IMR-90 (cell line): Measurements from ENCODE around the gene EP300. TPM values are rescaled to one million over a fixed set of nuclear protein-coding genes. Genes with fewer than 3 reads are reported as not detected.
"Not testable (repeated sequence)": the region's sequence is repeated elsewhere in the genome, so short reads cannot be mapped to it uniquely, and the experiment has no call there.

Source experiments
- ATAC-seq: fragments of 200-7000 bp; cut with Tn5 transposase; 2 replicates; pipeline ENCODE4 v1.9.1; 2020; ENCODE audit warnings: low read depth, mild to moderate bottlenecking, moderate library complexity
- BruUV-seq: library from RNA; stranded (reverse); fragments of 400-500 nt; replicated peaks from 2 replicates; lab custom pipeline; 2021; lab: Mats Ljungman, UMichigan
- CTCF ChIA-PET: fragments of 300-600 bp; formaldehyde crosslinking; extraction: SDS; loops from one replicate; lab custom pipeline; 2021; ENCODE audit warnings: antibody characterized with exemption; lab: Yijun Ruan, JAX
- POLR2A ChIA-PET: fragments of 300-600 bp; sonication (Branson Sonifier 250); formaldehyde crosslinking; loops from one replicate; lab custom pipeline; 2022; ENCODE audit warnings: antibody characterized with exemption; ENCODE audit not compliant: unreplicated experiment; lab: Charles Lee
- DNase-seq: peaks from one replicate; pipeline ENCODE4 v3.0.0; 2013
- H2AFZ ChIP-seq: replicated peaks from 2 replicates; pipeline ENCODE3; 2013; ENCODE audit warnings: low read length, mild to moderate bottlenecking; ENCODE audit not compliant: poor library complexity
- H2AK5ac ChIP-seq: 2 replicates; pipeline ENCODE4 v1.6.1; 2013; ENCODE audit warnings: low read depth, low read length, inconsistent platforms
- H2AK9ac ChIP-seq: replicated peaks from 2 replicates; pipeline ENCODE3; 2013; ENCODE audit warnings: mild to moderate bottlenecking, low read depth, low read length, moderate library complexity; ENCODE audit not compliant: poor library complexity
- H2BK120ac ChIP-seq: 2 replicates; pipeline ENCODE4 v1.6.1; 2013; ENCODE audit warnings: low read depth, low read length, inconsistent platforms
- H2BK15ac ChIP-seq: 3 replicates; pipeline ENCODE4 v1.6.1; 2013; ENCODE audit warnings: low read depth, low read length, inconsistent platforms
- H2BK20ac ChIP-seq: 2 replicates; pipeline ENCODE4 v1.6.1; 2013; ENCODE audit warnings: low read depth, mild to moderate bottlenecking, inconsistent platforms, low read length, moderate library complexity
- H2BK5ac ChIP-seq: 2 replicates; pipeline ENCODE4 v1.6.1; 2013; ENCODE audit warnings: mild to moderate bottlenecking, low read depth, low read length, inconsistent platforms; ENCODE audit not compliant: poor library complexity, severe bottlenecking
- H3K14ac ChIP-seq: replicated peaks from 2 replicates; pipeline ENCODE4 v1.6.1; 2013; ENCODE audit warnings: low read depth, low read length, inconsistent platforms
- H3K18ac ChIP-seq: 2 replicates; pipeline ENCODE4 v1.6.1; 2013; ENCODE audit warnings: low read depth, low read length, control low read depth
- H3K23ac ChIP-seq: 2 replicates; pipeline ENCODE4 v1.6.1; 2013; ENCODE audit warnings: low read depth, low read length, inconsistent platforms
- H3K27ac ChIP-seq: 2 replicates; pipeline ENCODE4 v1.5.1; 2013; ENCODE audit warnings: mild to moderate bottlenecking, control low read depth, low read length; ENCODE audit not compliant: insufficient read depth
- H3K27me3 ChIP-seq: 2 replicates; pipeline ENCODE4 v1.6.1; 2013; ENCODE audit warnings: low read length; ENCODE audit not compliant: control insufficient read depth, insufficient read depth
- H3K36me3 ChIP-seq: 2 replicates; pipeline ENCODE4 v1.6.1; 2013; ENCODE audit warnings: low read length, mixed read lengths; ENCODE audit not compliant: control insufficient read depth, insufficient read depth
- H3K4ac ChIP-seq: 2 replicates; pipeline ENCODE4 v1.6.1; 2013; ENCODE audit warnings: low read depth, low read length, inconsistent platforms
- H3K4me1 ChIP-seq: 2 replicates; pipeline ENCODE4 v1.6.1; 2013; ENCODE audit warnings: low read length, mixed read lengths; ENCODE audit not compliant: control insufficient read depth, insufficient read depth
- H3K4me2 ChIP-seq: 2 replicates; pipeline ENCODE4 v1.6.1; 2013; ENCODE audit warnings: low read depth, mild to moderate bottlenecking, control low read depth, low read length, moderate library complexity
- H3K4me3 ChIP-seq: 2 replicates; pipeline ENCODE4 v1.5.1; 2013; ENCODE audit warnings: low read depth, mild to moderate bottlenecking, control low read depth, low read length, moderate library complexity; ENCODE audit not compliant: insufficient read depth
- H3K56ac ChIP-seq: 2 replicates; pipeline ENCODE4 v1.6.1; 2013; ENCODE audit warnings: low read length, inconsistent platforms; ENCODE audit not compliant: insufficient read depth; ENCODE audit errors: extremely low read depth
- H3K79me1 ChIP-seq, 2 experiments: 2 replicates each; pipeline ENCODE4 v1.6.1; 2013; ENCODE audit warnings: low read length in 2 of 2, inconsistent platforms in 1 of 2, low read depth in 1 of 2
- H3K9ac ChIP-seq: 2 replicates; pipeline ENCODE4 v1.6.1; 2013; ENCODE audit warnings: low read depth, low read length, control low read depth
- H3K9me1 ChIP-seq: 2 replicates; pipeline ENCODE4 v1.6.1; 2013; ENCODE audit warnings: low read length, inconsistent platforms; ENCODE audit not compliant: insufficient read depth
- H3K9me3 ChIP-seq: 2 replicates; pipeline ENCODE4 v1.6.1; 2013; ENCODE audit warnings: low read length; ENCODE audit not compliant: control insufficient read depth, insufficient read depth
- H4K20me1 ChIP-seq: 2 replicates; pipeline ENCODE4 v1.6.1; 2013; ENCODE audit warnings: low read length, inconsistent platforms; ENCODE audit not compliant: insufficient read depth
- H4K5ac ChIP-seq: 2 replicates; pipeline ENCODE4 v1.6.1; 2013; ENCODE audit warnings: mild to moderate bottlenecking, low read depth, low read length, control low read depth
- H4K8ac ChIP-seq, 2 experiments: 2 replicates each; pipeline ENCODE4 v1.6.1; 2013; ENCODE audit warnings: low read depth in 2 of 2, low read length in 2 of 2, control low read depth in 1 of 2, inconsistent platforms in 1 of 2
- H4K91ac ChIP-seq: 2 replicates; pipeline ENCODE4 v1.6.1; 2013; ENCODE audit warnings: low read depth, low read length, inconsistent platforms; ENCODE audit not compliant: insufficient read depth
- CEBPB ChIP-seq: IDR thresholded peaks from 2 replicates; pipeline ENCODE4 v1.6.1; 2012; ENCODE audit warnings: low read depth, low read length, improper control_type of control experiment
- CHD1 ChIP-seq: IDR thresholded peaks from 2 replicates; pipeline ENCODE4 v1.6.1; 2012; ENCODE audit warnings: low read depth, low read length, improper control_type of control experiment
- NFE2L2 ChIP-seq: fragments of 150-350 bp; IDR thresholded peaks from 2 replicates; pipeline ENCODE4 v1.6.1; 2016; ENCODE audit warnings: low read depth, mild to moderate bottlenecking, low read length
- RFX5 ChIP-seq: IDR thresholded peaks from 2 replicates; pipeline ENCODE4 v1.8.0; 2012; ENCODE audit warnings: low read depth, mild to moderate bottlenecking, low read length, moderate library complexity
- USF2 ChIP-seq: fragments of 150-350 bp; IDR thresholded peaks from 2 replicates; pipeline ENCODE4 v1.6.1; 2017; ENCODE audit warnings: mild to moderate bottlenecking, antibody characterized with exemption, low read length, low read depth
- WGBS, 2 experiments: methylation state at CpG; one replicate each; pipeline versions ENCODE4 v1.1.5 to v1.1.7; 2013; ENCODE audit warnings: missing lambda C conversion rate in 2 of 2; ENCODE audit not compliant: insufficient read length in 1 of 2; ENCODE audit errors: extremely low coverage in 2 of 2; 5-methylcytosine and 5-hydroxymethylcytosine counted together
- dilution Hi-C: fragments of 300-500 bp; cut with HindIII; formaldehyde crosslinking; loops from one replicate; pipeline ENCODE4 v1.14.3; 2018; ENCODE audit warnings: low sequenced_read_pairs; ENCODE audit not compliant: unreplicated experiment
- in situ Hi-C: fragments of 300-500 bp; cut with MboI; formaldehyde crosslinking; loops from 3 replicates; pipeline ENCODE4 v1.14.3; 2019; ENCODE audit warnings: low sequenced_read_pairs, inconsistent platforms, mixed read lengths
- intact Hi-C: fragments of 100-400 bp; cut with micrococcal nuclease; formaldehyde crosslinking; loops from 2 replicates; pipeline ENCODE4 v1.10.0; 2022
- polyA plus RNA-seq, 3 experiments: library from polyadenylated mRNA; depleted of rRNA; stranded (reverse); fragments of >200 nt; gene quantifications; 2 replicates each; pipeline ENCODE4 v1.2.3, GENCODE V29; 2012; ENCODE audit warnings: low replicate concordance in 1 of 3
- total RNA-seq: library from RNA; depleted of rRNA; stranded (reverse); fragments of >200 nt; gene quantifications from 2 replicates; pipeline ENCODE4 v1.2.3, GENCODE V29; 2012

Gene EP300
- total and polyA plus RNA-seq, 2 of the 4 experiments (the other 2 are of a cell fraction): 23.3 to 27.4 TPM

DNA sequence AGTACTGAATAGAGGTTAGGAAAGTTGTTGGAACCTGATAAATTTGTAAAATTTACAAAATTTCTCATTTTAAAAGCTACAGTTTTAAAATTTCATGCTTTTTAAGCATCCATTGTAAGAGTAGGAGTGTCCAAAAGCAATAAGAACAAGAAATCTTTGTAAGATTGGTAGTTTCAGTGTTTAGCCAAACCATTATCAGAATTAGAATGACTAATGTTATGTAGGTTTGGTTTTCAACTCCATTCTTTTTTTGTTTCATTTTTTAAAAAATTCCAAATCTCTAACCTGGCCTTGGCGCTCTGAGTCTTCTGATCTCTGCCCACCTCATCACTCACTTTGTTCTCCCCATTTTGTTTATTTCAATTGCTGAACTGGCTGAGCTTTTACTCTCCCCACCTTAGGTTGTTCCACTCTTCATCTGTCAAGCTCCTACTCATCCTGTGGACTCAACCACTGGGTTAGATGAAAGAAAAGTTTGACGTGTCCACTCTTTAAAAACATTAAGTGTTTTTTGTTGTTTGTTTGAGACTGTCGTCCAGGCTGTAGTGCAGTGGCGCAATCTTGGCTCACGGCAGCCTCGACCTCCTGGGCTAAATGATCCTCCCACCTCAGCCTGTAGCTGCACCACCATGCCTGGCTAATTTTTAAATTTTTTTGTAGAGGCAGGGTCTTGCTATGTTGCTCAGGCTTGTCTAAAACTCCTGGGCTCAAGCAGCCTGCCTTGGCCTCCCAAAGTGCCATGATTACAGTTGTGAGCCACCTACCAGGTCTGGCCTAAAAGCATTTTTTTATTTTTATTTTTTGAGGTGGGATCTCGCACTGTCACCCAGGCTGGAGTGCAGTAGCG is 14.0 kb downstream of the EP300 start:
- ChIA-PET CTCF (no interaction called here), POLR2A (interaction anchor here (0.6 kb wide), 1 partner anchor 13 kb away, joined by 3 read pairs; no protein-coding TSS in a partner anchor)
- intact Hi-C loops (no loop called here), in situ Hi-C loops (no loop called here), dilution Hi-C loops (no loop called here)
- no TSS peak for BruUV-seq
- Histone ChIP-seq H3K18ac (no peak overlapping the region), H3K4me2 (no peak overlapping the region), H3K9ac (no peak overlapping the region), H3K36me3 (peaks cover 7% of the 10 kb centered on the region), H2BK5ac (no peak overlapping the region), H4K20me1 (peaks cover 90% of the 10 kb centered on the region), H2BK120ac (no peak overlapping the region), H3K4me3 (no peak overlapping the region), H2BK20ac (no peak overlapping the region), H4K91ac (no peak overlapping the region), H2AK9ac (no peak overlapping the region), H3K27ac (no peak overlapping the region), H3K14ac (no peak overlapping the region), H3K79me1 (peaks cover 9 to 55% of the 10 kb centered on the region in 2 experiments), H2BK15ac (no peak overlapping the region), H3K9me1 (peaks cover 5% of the 10 kb centered on the region), H3K9me3 (no peaks in the 10 kb centered on the region), H2AK5ac (no peak overlapping the region), H3K4me1 (peaks cover 7% of the 10 kb centered on the region), H3K56ac (no peak overlapping the region), H2AFZ (no peak overlapping the region), H3K23ac (no peak overlapping the region), H4K5ac (no peak overlapping the region), H3K4ac (no peak overlapping the region), H4K8ac (no peak overlapping the region), H3K27me3 (no peaks in the 10 kb centered on the region)
- TF ChIP-seq NFE2L2 (no peak), CHD1 (no peak), USF2 (no peak), RFX5 (no peak), CEBPB (peak; percentile 91)
- WGBS, 2 experiments: 100% methylated on average over 1 of the region's 8 CpGs; no CpG with 5 or more reads in 1 of the 2 experiments
- ATAC-seq (peak; percentile 48), DNase-seq (peak; percentile 33)

- H3K9me1 ChIP-seq, in situ Hi-C loops, H3K4me3 ChIP-seq, H2BK15ac ChIP-seq, dilution Hi-C loops, ATAC-seq, H4K8ac ChIP-seq, H3K27me3 ChIP-seq, H3K4me2 ChIP-seq, H2BK120ac ChIP-seq, H2AK9ac ChIP-seq, H3K4ac ChIP-seq, H3K14ac ChIP-seq, H3K18ac ChIP-seq, H2BK5ac ChIP-seq, H2BK20ac ChIP-seq, H3K4me1 ChIP-seq, H4K91ac ChIP-seq, H2AFZ ChIP-seq, H3K9me3 ChIP-seq, H3K27ac ChIP-seq, H3K56ac ChIP-seq, BruUV-seq, H3K36me3 ChIP-seq, H4K5ac ChIP-seq, H3K23ac ChIP-seq, H3K9ac ChIP-seq, CTCF ChIA-PET, H2AK5ac ChIP-seq, intact Hi-C loops, DNase-seq: not testable (repeated sequence)
- Histone ChIP-seq H3K79me1 (peaks cover 9 to 58% of the 10 kb centered on the region in 2 experiments), H4K20me1 (peaks cover 87% of the 10 kb centered on the region)
- POLR2A ChIA-PET: interaction anchor here (0.6 kb wide), 1 partner anchor 14 kb away, joined by 3 read pairs; no protein-coding TSS in a partner anchor
- 96% methylated on average over 5 of the region's 9 CpGs; no CpG with 5 or more reads in 1 of the 2 experiments for WGBS, 2 experiments
These were observed 14.6 kb downstream of the EP300 start for GRCh38 chr22:41106969-41107325.
